Activated CD4-positive, alpha-beta T cell treated with anti-CD3 and anti-CD28 coated beads for 4 hours (primary cell): ENCODE data around the gene EIF3I.

Experiments used
- DNase-seq, 2 donors: peaks; one replicate each; pipeline ENCODE4 v3.0.0-alpha.2; 2020

EIF3I gene

GRCh38 chr1:32221980-32222755 lies at the start of gene EIF3I, which contains the start of gene TMEM234:
Gene EIF3I (plus strand): TSS chr1:32222407. CDS start chr1:32222442, 35 bp downstream.
Gene TMEM234 (minus strand): TSS chr1:32222353. CDS start chr1:32222322, 31 bp downstream.
- DNase-seq: peak; percentile 90 to 91

- DNase-seq: no peak
Observed at GRCh38 chr1:32172621-32173245, 49.5 kb upstream of the EIF3I start.

- DNase-seq: no peak
Observed at GRCh38 chr1:32178380-32179192, 43.6 kb upstream of the EIF3I start.

GRCh38 chr1:32179193-32179442 lies 43.1 kb upstream of the EIF3I start:
- DNase-seq: no peak

GRCh38 chr1:32179443-32180185 lies 42.6 kb upstream of the EIF3I start, which contains the start of gene TXLNA:
Gene TXLNA (plus strand): TSS chr1:32179675. CDS start chr1:32180346, 671 bp downstream.
- peak; percentile 89 to 92 for DNase-seq

GRCh38 chr1:32180186-32181060 lies 41.8 kb upstream of the EIF3I start:
- DNase-seq: peak; percentile 16 to 17

GRCh38 chr1:32181065-32181464 lies 41.1 kb upstream of the EIF3I start:
- no peak for DNase-seq

GRCh38 chr1:32181563-32181962 lies 40.6 kb upstream of the EIF3I start:
- DNase-seq: no peak

GRCh38 chr1:32182060-32182459 lies 40.1 kb upstream of the EIF3I start:
- no peak for DNase-seq

- no peak for DNase-seq
Observed at GRCh38 chr1:32184650-32185049, 37.6 kb upstream of the EIF3I start.

- no peak for DNase-seq
Observed at GRCh38 chr1:32186077-32186476, 36.1 kb upstream of the EIF3I start.

- no peak for DNase-seq
Observed at GRCh38 chr1:32186491-32186890, 35.7 kb upstream of the EIF3I start.

GRCh38 chr1:32187850-32188249 lies 34.4 kb upstream of the EIF3I start:
- no peak for DNase-seq

- DNase-seq: no peak
Observed at GRCh38 chr1:32192220-32192948, 29.8 kb upstream of the EIF3I start.

- DNase-seq: no peak
Observed at GRCh38 chr1:32194984-32195383, 27.2 kb upstream of the EIF3I start.

GRCh38 chr1:32195531-32195930 lies 26.7 kb upstream of the EIF3I start:
- no peak for DNase-seq

GRCh38 chr1:32195972-32196823 lies 26.0 kb upstream of the EIF3I start:
- no peak for DNase-seq

- DNase-seq: no peak
Observed at GRCh38 chr1:32197074-32197473, 25.1 kb upstream of the EIF3I start.

- DNase-seq: no peak
Observed at GRCh38 chr1:32197837-32198236, 24.4 kb upstream of the EIF3I start.
